Stimulated activated effector memory CD8-positive, alpha-beta T cell treated with anti-CD3 and anti-CD28 coated beads, Interleukin-12 subunit alpha, Interleukin-12 subunit beta, amount 100 ng/mL, for 72 hours (primary cell): Measurements from ENCODE around the gene OPN1LW.
A peak's percentile ranks its signal among the peaks of the same experiment; 100 is the strongest.
"Not testable (repeated sequence)": the region's sequence is repeated elsewhere in the genome, so short reads cannot be mapped to it uniquely, and the experiment has no call there.

ENCODE experiments used
- ATAC-seq: fragments of 150-1000 bp; cut with Tn5 transposase; 2 replicates; pipeline ENCODE4 v1.10.0; 2021
- DNase-seq, 2 donors: peaks; one replicate each; pipeline ENCODE4 v3.0.0; 2021 to 2022; ENCODE audit warnings: low spot score in 2 of 2
- H3K27ac Mint-ChIP-seq: one replicate; pipeline ENCODE4 v1.8.0; 2022; ENCODE audit warnings: mild to moderate bottlenecking, mixed read lengths
- H3K36me3 Mint-ChIP-seq: one replicate; pipeline ENCODE4 v1.8.0; 2022; ENCODE audit warnings: mild to moderate bottlenecking, mixed read lengths
- H3K4me1 Mint-ChIP-seq: one replicate; pipeline ENCODE4 v1.8.0; 2022; ENCODE audit warnings: mixed read lengths
- H3K4me3 Mint-ChIP-seq: one replicate; pipeline ENCODE4 v1.8.0; 2022; ENCODE audit warnings: mild to moderate bottlenecking, mixed read lengths
- H3K9me3 Mint-ChIP-seq: one replicate; pipeline ENCODE4 v1.8.0; 2022; ENCODE audit warnings: mixed read lengths

The OPN1LW gene

GRCh38 chrX:154144010-154144409 is at the start of gene OPN1LW:
Gene OPN1LW (plus strand): TSS chrX:154144243. CDS start chrX:154144284, 41 bp downstream.
- not testable (repeated sequence) for ATAC-seq, H3K9me3 Mint-ChIP-seq, H3K4me1 Mint-ChIP-seq, H3K4me3 Mint-ChIP-seq, DNase-seq, H3K36me3 Mint-ChIP-seq, H3K27ac Mint-ChIP-seq

GRCh38 chrX:154094833-154095232 is 49.2 kb upstream of the OPN1LW start:
- DNase-seq: no peak
- H3K36me3 Mint-ChIP-seq: peaks cover 43% of the 10 kb centered on the region
- H3K27ac Mint-ChIP-seq: peak overlapping the region; percentile 97
- ATAC-seq: no peak
- H3K9me3 Mint-ChIP-seq: no peaks in the 10 kb centered on the region
- H3K4me3 Mint-ChIP-seq: peak overlapping the region; percentile 93
- peaks cover 52% of the 10 kb centered on the region for H3K4me1 Mint-ChIP-seq

GRCh38 chrX:154096140-154097002 is 47.7 kb upstream of the OPN1LW start:
- Mint-ChIP-seq H3K4me3 (peak overlapping the region; percentile 93), H3K4me1 (peaks cover 50% of the 10 kb centered on the region), H3K9me3 (no peaks in the 10 kb centered on the region), H3K36me3 (peaks cover 28% of the 10 kb centered on the region), H3K27ac (peak overlapping the region; percentile 97)
- peak in 1 of 2 donors; percentile 2 for DNase-seq
- ATAC-seq: peak; percentile 55

- Mint-ChIP-seq H3K4me1 (peaks cover 52% of the 10 kb centered on the region), H3K4me3 (peak overlapping the region; percentile 93), H3K36me3 (peaks cover 20% of the 10 kb centered on the region), H3K27ac (peak overlapping the region; percentile 97), H3K9me3 (no peaks in the 10 kb centered on the region)
- DNase-seq (peak; percentile 22 to 67), ATAC-seq (peak; percentile 46)
Measured at GRCh38 chrX:154097003-154097588, 46.9 kb upstream of the OPN1LW start.

GRCh38 chrX:154097589-154098541 is 46.2 kb upstream of the OPN1LW start, which contains the start of gene MECP2:
Gene MECP2 (minus strand): TSS chrX:154097717.
- Mint-ChIP-seq H3K4me3 (peak within 1 kb of the TSS; percentile 93), H3K27ac (peak within 1 kb of the TSS; percentile 97), H3K9me3 (no peaks in the 10 kb centered on the region), H3K36me3 (peaks cover 16% of the 10 kb centered on the region), H3K4me1 (peaks cover 56% of the 10 kb centered on the region)
- ATAC-seq (peak; percentile 88), DNase-seq (peak; percentile 68 to 89)

GRCh38 chrX:154098551-154098950 is 45.5 kb upstream of the OPN1LW start:
- DNase-seq (no peak), ATAC-seq (no peak)
- Mint-ChIP-seq H3K9me3 (no peaks in the 10 kb centered on the region), H3K36me3 (peaks cover 11% of the 10 kb centered on the region), H3K27ac (peak overlapping the region; percentile 81), H3K4me3 (peak overlapping the region; percentile 72), H3K4me1 (peaks cover 56% of the 10 kb centered on the region)

- H3K4me3 Mint-ChIP-seq: no peak overlapping the region
- H3K27ac Mint-ChIP-seq: no peak overlapping the region
- no peaks in the 10 kb centered on the region for H3K36me3 Mint-ChIP-seq
- DNase-seq: no peak
- H3K9me3 Mint-ChIP-seq: no peaks in the 10 kb centered on the region
- ATAC-seq: no peak
- no peaks in the 10 kb centered on the region for H3K4me1 Mint-ChIP-seq
Measured at GRCh38 chrX:154113729-154114128, 30.3 kb upstream of the OPN1LW start.

GRCh38 chrX:154114652-154115051 is 29.4 kb upstream of the OPN1LW start:
- DNase-seq (no peak), ATAC-seq (no peak)
- no peak overlapping the region for H3K27ac Mint-ChIP-seq
- no peak overlapping the region for H3K4me3 Mint-ChIP-seq
- H3K36me3 Mint-ChIP-seq: no peaks in the 10 kb centered on the region
- no peaks in the 10 kb centered on the region for H3K4me1 Mint-ChIP-seq
- no peaks in the 10 kb centered on the region for H3K9me3 Mint-ChIP-seq

GRCh38 chrX:154115071-154115470 is 29.0 kb upstream of the OPN1LW start:
- Mint-ChIP-seq H3K36me3 (no peaks in the 10 kb centered on the region), H3K27ac (no peak overlapping the region), H3K4me1 (no peaks in the 10 kb centered on the region), H3K4me3 (no peak overlapping the region), H3K9me3 (no peaks in the 10 kb centered on the region)
- ATAC-seq (no peak), DNase-seq (no peak)

- no peak for DNase-seq
- no peak for ATAC-seq
- no peaks in the 10 kb centered on the region for H3K9me3 Mint-ChIP-seq
- H3K27ac Mint-ChIP-seq: peak overlapping the region; percentile 73
- no peak overlapping the region for H3K4me3 Mint-ChIP-seq
- H3K4me1 Mint-ChIP-seq: no peaks in the 10 kb centered on the region
- no peaks in the 10 kb centered on the region for H3K36me3 Mint-ChIP-seq
Measured at GRCh38 chrX:154115750-154116149, 28.3 kb upstream of the OPN1LW start.

GRCh38 chrX:154116426-154117211 is 27.4 kb upstream of the OPN1LW start:
- no peak overlapping the region for H3K4me3 Mint-ChIP-seq
- no peaks in the 10 kb centered on the region for H3K36me3 Mint-ChIP-seq
- H3K27ac Mint-ChIP-seq: peak overlapping the region; percentile 73
- H3K9me3 Mint-ChIP-seq: no peaks in the 10 kb centered on the region
- H3K4me1 Mint-ChIP-seq: no peaks in the 10 kb centered on the region
- no peak for DNase-seq
- ATAC-seq: no peak

- DNase-seq (no peak), ATAC-seq (no peak)
- Mint-ChIP-seq H3K4me1 (no peaks in the 10 kb centered on the region), H3K9me3 (no peaks in the 10 kb centered on the region), H3K4me3 (no peak overlapping the region), H3K27ac (no peak overlapping the region), H3K36me3 (no peaks in the 10 kb centered on the region)
Measured at GRCh38 chrX:154117566-154117965, 26.5 kb upstream of the OPN1LW start.

GRCh38 chrX:154120567-154120966 is 23.5 kb upstream of the OPN1LW start:
- no peak for ATAC-seq
- Mint-ChIP-seq H3K4me3 (no peak overlapping the region), H3K9me3 (no peaks in the 10 kb centered on the region), H3K4me1 (peaks cover 11% of the 10 kb centered on the region), H3K36me3 (no peaks in the 10 kb centered on the region), H3K27ac (no peak overlapping the region)
- no peak for DNase-seq

- H3K9me3 Mint-ChIP-seq: no peaks in the 10 kb centered on the region
- peak overlapping the region; percentile 73 for H3K27ac Mint-ChIP-seq
- no peak for ATAC-seq
- no peak for DNase-seq
- no peaks in the 10 kb centered on the region for H3K36me3 Mint-ChIP-seq
- peaks cover 11% of the 10 kb centered on the region for H3K4me1 Mint-ChIP-seq
- no peak overlapping the region for H3K4me3 Mint-ChIP-seq
Measured at GRCh38 chrX:154121207-154121606, 22.8 kb upstream of the OPN1LW start.
